HG02885 (cell line): ENCODE results near the gene PLSCR4.
"Not testable (repeated sequence)": the region's sequence is repeated elsewhere in the genome, so short reads cannot be mapped to it uniquely, and the experiment has no call there.

Experiments
- ATAC-seq: cut with Tn5 transposase; IDR thresholded peaks from one replicate; pipeline ENCODE4 v1.9.1; 2021; ENCODE audit warnings: mild to moderate bottlenecking; ENCODE audit not compliant: unreplicated experiment, poor library complexity

The PLSCR4 gene

GRCh38 chr3:146249921-146250320, 984 bp downstream of the PLSCR4 start:
- no peak for ATAC-seq

DNA sequence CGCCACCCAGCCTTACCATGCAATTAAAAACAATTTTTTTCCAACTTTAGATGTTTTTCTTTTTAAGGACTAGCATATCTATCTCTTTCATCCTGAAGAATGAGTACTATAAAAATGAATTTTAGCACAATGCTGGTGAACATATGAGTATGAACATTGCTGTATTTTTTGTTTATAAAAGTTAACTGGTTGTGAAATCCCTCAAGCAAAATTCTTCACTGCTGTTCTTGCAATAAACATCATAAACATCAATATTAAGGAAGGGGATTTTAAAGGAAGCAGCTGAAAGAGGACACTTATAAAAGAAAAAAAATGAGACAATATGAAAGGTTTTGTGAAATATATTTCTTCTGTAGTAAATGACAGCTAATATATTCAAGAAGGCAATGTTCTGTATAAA, 3.0 kb downstream of the PLSCR4 start:
- ATAC-seq = no peak

GRCh38 chr3:146246526-146246925, 4.4 kb downstream of the PLSCR4 start:
- no peak for ATAC-seq

- no peak for ATAC-seq
Measured at GRCh38 chr3:146243559-146243958, 7.3 kb downstream of the PLSCR4 start.

DNA sequence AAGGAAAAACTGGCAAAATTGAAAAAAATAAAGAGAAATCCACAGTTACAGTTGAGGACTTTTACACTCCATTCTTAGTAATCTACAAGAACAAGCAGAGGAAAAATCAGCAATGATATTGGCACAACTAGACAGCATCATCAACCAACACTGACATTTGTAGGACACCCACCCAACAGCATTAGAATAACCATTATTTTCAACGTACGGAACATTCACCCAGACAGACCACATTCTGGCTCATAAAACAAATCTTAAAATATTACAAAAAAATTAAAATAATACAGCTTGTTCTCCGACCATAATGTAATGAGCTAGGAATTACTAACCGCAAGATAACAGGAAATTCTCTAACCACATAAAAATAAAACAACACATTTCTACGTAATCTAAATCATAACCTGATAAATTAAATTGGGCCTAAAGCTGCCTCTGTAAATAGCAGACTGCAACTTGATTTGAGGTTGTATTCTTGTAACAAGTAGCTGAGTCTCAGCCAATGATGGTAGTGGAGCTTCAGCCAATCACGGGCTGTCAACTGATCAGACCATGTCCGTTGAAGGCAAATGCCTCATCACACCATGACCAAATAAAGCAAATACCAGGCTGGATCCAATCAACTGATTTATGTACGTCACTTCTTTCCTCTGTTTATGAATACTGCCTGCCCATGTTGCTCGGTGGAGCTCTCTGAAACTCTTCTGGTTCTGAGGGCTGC, 9.2 kb downstream of the PLSCR4 start:
- ATAC-seq = no peak

DNA sequence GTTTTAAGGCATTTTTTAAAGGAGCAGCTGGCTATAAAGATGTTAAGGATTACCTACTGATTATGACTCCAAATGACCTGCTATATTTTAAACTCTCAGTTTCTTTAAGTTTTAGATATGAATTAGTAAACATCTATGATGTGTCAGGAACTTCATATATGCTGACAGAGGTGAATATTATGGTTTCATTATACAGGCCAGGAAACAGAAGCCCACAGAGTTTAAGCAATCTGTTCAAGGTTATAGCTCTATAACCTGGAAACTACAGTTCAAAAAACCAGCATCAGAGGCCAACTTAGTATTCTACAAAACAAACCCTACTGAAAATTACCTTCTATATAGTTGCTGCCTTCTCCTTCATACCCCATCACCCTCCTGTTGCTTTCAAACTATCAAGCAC, 17.4 kb downstream of the PLSCR4 start:
- ATAC-seq = no peak

GRCh38 chr3:146227486-146227885, 23.4 kb downstream of the PLSCR4 start:
- no peak for ATAC-seq

DNA sequence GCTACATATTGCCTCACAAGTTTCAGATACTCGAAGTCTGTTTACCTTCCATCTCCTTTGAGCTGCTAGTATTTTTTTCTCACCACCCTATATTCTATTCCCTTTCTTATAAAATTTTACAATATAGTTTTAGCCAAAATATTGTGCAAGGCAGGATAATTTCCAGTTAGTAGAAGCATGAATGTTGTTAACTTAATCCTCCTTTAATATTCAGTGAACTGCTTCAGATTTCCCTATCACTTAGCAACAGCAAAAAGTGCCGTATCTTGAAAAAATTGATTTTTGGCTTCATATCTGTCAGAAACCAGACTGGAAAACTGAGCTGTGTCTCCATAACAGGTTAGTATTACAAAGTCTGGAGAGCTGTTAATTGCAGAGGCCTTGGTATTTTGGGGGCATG, 24.0 kb downstream of the PLSCR4 start:
- ATAC-seq = no peak

GRCh38 chr3:146225458-146225857, 25.4 kb downstream of the PLSCR4 start:
- ATAC-seq = not testable (repeated sequence)

DNA sequence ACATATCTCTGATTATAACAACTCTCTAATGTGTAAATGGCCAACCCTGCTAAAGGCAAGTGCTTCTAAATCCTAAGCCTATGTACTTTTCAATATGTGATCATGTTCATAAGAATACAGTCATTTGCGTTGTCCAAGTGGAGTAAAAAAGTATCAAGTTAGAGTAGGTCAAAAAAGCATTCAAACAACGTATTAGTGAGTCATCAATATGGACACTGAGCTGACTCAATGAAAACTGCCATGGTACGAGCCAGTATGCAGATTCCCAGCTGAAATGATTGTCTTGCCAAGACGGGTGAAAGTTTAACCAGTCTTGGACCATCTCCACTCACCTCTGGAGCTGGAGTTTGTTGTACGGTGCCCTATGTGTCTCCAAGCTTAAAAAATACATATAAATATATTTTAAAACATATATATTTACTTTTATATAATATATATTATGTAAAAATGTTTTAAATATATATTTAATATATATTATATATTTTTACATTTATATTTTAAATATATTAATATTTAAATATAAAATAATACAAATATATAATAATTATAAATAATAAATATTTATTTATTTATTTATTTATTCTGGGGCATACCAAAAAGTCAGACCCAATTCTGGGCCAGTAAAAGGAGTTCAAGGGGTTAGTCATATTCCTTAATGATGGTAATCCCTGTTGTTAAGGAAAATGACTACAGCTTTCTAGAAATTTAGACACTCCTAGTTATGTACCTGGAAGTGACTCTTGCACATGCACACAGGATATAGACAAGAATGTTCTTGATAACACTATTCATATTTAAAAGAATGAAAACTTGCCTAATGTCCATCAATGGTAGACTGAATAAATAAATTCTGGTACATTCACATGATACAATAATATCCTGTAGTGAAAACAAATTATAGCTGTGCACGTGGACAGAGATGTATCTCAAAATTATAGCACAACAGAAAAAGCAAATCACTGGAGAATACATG, 27.2 kb downstream of the PLSCR4 start:
- no peak for ATAC-seq

GRCh38 chr3:146222204-146223046, 28.5 kb downstream of the PLSCR4 start:
- ATAC-seq = no peak

DNA sequence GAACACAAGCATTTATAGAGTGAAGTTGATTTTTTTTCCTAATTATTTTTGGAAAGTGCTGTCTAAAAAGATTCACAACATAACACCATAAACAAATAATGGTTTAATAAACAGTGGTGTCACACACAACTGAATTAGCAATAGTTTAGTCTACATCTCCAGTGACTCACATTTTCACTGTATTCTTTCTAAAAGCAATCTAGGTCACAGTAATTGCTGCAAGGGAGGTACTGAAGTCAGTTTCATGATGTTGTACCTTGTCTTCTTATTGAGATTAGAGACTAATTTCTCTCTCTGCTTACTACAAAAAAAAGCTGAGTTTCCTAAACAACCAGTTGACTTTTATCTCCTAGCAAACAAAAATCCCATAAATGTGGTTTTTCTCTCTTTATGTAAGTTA, 29.6 kb downstream of the PLSCR4 start:
- ATAC-seq = no peak

DNA sequence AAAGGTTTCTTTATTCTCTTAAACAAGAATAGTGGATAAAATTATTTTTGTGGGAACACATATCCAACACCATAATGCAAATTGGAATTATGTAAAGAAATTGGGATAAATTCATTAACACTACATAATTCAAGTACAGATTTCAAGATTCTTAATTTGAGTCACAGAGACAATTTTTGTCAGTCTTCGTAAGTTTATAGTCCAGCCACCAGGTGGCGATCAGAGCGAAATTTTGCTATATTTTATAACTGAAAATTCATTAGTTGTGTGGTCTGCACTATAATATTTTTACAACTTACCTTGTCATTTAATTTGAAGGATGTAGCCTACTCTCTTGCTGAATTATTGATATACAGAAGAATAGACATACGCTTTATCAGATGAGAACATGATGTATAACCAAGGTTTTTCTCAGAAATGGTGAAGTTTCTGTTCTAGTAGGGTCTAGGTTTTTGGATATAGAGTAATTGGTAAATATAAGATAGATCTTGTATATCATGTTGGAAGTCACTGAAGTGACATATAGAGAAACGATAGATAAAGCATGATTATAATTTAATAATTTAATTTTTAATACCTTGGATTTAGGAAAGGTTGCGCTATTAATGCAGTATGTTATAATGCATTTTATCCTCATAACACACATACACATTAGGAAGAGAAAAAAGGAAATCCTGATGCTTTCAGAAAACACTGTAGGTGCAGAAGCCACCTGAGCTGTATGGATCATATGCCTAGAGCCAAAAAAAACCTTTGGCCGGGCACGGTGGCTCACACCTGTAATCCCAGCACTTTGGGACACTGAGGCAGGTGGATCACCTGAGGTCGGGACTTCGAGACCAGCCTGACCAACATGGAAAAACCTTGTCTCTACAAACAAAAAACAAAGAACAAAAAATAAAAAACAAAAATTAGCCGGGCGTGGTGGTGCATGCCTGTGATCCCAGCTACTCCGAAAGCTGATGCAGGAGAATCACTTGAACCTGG, 31.7 kb downstream of the PLSCR4 start:
- ATAC-seq = peak; percentile 68

DNA sequence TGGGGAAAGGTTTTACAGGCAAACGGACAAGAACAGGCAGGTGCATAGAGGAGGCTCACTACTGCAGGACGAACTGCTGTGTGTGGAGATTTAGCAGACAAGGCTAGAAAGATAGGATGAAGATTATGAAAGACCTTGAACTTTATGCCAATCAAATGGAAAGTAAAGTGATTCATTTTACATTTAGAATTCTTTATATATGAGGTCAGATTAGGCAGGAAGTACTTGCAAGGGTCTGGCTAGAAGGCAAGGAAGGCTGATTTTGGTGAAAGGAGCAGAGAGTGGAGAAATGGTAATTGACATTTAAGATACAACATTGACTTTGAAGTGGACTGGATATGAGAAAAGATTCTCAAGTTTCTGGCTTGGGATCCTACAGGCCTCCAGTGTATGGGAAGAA, 33.6 kb downstream of the PLSCR4 start:
- ATAC-seq = no peak

DNA sequence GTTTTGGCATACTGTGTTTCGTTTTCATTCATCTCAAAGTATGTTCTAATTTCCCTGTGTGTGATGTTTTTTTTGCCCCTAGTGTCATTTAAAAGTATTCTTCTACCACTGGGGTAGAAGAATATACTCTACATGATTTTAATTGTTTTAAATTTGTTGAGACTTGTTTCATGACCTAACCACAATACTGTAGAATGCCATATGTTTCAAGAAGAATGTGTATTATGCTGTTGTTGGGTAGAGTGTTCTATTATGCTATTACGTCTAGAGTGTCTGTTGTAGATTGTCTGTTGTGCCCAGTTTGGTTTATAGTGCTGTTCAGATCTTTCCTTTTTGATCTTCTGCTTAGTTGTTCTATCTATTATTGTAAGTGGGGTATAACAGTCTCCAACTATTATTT, 36.4 kb downstream of the PLSCR4 start:
- no peak for ATAC-seq

DNA sequence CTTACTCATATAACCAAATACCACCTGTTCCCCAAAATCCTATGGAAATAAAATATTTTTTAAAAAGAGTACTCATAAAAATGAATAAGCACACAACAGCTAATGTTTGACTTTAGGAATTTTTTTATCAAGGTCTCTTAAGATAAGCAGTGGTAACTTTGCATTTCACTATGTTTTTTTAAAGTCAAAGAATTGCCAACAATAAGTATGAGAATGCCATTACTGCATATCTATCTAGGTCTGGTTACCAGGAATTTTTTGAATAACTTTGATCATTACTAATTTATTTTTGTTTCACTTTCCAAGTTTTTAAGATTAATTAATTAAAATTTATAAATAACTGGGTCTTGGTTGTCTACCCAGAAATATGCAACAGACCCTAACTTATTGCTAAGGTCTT, 41.5 kb downstream of the PLSCR4 start:
- ATAC-seq = no peak

DNA sequence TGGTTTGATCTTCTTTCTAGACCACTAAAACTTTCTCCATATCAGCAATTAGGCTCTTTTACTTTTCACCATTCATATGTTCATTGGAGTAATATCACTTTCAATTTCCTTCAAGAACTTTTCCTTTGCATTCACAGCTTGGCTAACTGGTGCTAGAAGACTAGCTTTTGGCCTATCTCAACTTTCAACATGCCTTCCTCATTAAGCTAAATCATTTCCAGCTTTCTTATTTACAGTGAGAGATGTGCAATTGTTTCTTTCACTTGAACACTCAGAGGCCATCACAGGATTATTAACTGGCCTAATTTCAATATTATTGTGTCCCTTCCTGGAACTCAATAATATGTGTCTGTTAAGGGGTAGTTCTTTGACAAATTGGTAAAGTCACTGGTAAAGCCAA, 47.1 kb downstream of the PLSCR4 start:
- no peak for ATAC-seq

GRCh38 chr3:146200461-146201220, 50.3 kb downstream of the PLSCR4 start:
- ATAC-seq = no peak

- no peak for ATAC-seq
Measured at GRCh38 chr3:146199762-146200161, 51.1 kb downstream of the PLSCR4 start.
